Right cardiac atrium (tissue), 5 donors: ENCODE measurements around the gene PASK. TPM values are rescaled to one million over a fixed set of nuclear protein-coding genes. Genes with fewer than 3 reads are reported as not detected.

Experiments used
- ATAC-seq, 2 donors: fragments of 200-7000 bp; cut with Tn5 transposase; one replicate each; pipeline versions ENCODE4 v1.8.0 to v1.9.1; 2020; ENCODE audit warnings: moderate library complexity in 2 of 2, mild to moderate bottlenecking in 1 of 2
- DNase-seq, 3 donors: peaks; one replicate each; pipeline ENCODE4 v3.0.0-alpha.2; 2020
- H3K27ac ChIP-seq: one replicate; pipeline ENCODE4 v1.5.1; 2013; ENCODE audit warnings: mild to moderate bottlenecking, low read length, control low read depth, moderate library complexity
- H3K27me3 ChIP-seq: one replicate; pipeline ENCODE4 v1.6.1; 2013; ENCODE audit not compliant: control insufficient read depth, insufficient read depth
- H3K4me1 ChIP-seq: one replicate; pipeline ENCODE4 v1.6.1; 2013; ENCODE audit warnings: low read length; ENCODE audit not compliant: control insufficient read depth, insufficient read depth
- H3K4me3 ChIP-seq: one replicate; pipeline ENCODE4 v1.5.1; 2013; ENCODE audit warnings: low read length, control low read depth
- H3K9me3 ChIP-seq: one replicate; pipeline ENCODE4 v1.6.1; 2013; ENCODE audit warnings: low read length; ENCODE audit not compliant: control insufficient read depth
- WGBS: extraction: QIAGEN DNeasy Blood & Tissue Kit; methylation state at CpG from one replicate; pipeline ENCODE4 v1.1.7; 2013; 5-methylcytosine and 5-hydroxymethylcytosine counted together
- intact Hi-C, 4 donors: fragments of 100-400 bp; cut with DNase I; formaldehyde crosslinking; loops; one replicate each; pipeline versions ENCODE4 v1.11.0 to v1.14.0; 2022 to 2023
- polyA plus RNA-seq: library from polyadenylated mRNA; stranded (reverse); fragments of 200-250 nt; gene quantifications from one replicate; pipeline ENCODE4 v1.2.3, GENCODE V29; 2013
- total RNA-seq, 4 donors: library from RNA; stranded (reverse); fragmentation: NEBNext Ultra II Directional; extraction: Animal tissue kit (Norgen Biotek cat#: 25700); gene quantifications; one replicate each; pipeline ENCODE4 v1.2.1, GENCODE V29; 2021
- donor health status: healthy with polysubstance abuse.
- donor health status: DM: no; HTN: yes; CAD: no.
- donor health status: DM: no; HTN: no; CAD: no.
- donor health status: DM: no; HTN: yes; CAD: no; lungs with severe emphysema.
- donor health status: DM: yes; HTN: yes; CAD: no.

Gene PASK
- total and polyA plus RNA-seq, 5 donors: 1.1 to 5.3 (median 2.9) TPM

DNA sequence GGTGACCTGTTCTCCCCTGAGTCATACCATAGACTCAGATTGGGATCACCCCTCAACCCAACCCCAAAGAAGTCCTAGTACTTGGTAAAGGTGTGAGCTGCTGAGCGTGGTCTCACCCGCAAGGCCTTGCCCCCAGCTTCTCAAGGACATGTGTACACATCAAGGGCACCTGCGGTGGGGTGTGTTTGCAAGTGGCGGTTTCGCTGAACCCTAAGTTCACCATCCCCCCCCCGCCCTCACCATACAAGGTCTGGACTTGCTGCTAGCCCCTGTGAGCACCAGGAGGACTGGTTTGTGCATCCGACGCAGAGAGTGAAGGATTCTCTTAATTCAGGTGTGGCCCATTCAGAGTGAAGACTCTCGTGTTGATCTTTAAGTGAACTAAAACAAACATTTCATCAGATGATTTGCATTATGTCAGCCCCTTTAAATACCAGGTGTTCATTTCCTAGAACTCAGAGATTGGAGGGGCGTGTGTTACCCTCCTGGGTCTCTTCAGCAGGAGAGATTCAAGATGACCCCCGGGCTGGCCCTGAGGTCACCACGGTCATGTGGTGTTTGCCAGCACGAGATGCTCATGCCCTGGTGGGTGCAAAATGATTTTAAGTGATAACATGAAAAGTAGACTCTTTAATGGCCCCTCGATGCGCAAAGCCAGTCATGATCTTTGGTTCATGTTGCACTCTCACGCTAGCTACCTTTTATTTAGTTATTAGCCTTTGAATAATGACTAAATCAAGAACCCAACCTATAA lies 75.0 kb downstream of the PASK start:
- intact Hi-C loops: no loop called here

DNA sequence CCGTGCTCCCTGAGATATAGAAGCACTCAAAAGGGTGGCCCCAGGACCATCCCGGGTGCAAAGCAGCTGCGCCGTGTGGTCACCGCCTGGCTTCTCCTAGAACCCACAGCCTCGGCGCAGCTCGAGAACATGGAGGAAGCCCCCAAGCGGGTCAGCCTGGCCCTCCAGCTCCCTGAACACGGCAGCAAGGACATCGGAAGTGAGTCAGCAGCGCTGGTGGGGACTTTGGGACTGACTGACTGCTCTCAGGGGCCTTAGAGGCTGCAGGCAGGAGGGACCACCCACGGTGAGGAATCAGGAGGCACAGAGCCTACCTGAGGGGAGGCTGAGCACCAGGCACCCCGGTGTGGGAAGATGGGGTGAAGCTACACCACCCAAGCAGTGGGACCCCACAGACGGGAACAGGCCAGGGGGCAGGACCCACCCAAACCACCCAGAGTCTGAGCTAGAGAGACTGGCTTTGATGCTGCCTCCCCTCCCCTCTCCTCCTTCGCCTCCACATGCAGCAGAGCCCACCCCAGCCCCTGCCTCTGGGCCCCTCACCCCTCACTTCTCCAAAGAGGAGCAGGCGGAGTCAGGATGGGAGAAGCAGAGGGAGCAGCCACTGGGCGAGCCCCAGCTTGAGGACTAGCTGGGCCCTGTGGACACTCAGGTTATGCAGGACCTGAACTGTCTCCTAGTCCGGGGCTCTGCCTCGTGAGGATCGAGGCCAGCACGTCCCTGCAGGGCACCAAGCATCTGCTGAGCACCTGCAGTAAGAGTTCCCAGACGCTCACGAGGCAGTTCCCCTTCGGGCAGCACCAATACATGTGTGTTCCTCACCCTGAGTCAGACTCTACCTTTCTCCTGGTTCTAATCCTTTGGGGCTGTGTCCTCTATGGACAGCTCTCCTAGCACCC lies 75.9 kb downstream of the PASK start:
- no peak for ATAC-seq
- Histone ChIP-seq H3K9me3 (no peaks in the 10 kb centered on the region), H3K4me3 (no peak overlapping the region), H3K4me1 (no peaks in the 10 kb centered on the region), H3K27me3 (no peaks in the 10 kb centered on the region), H3K27ac (no peak overlapping the region)
- no peak for DNase-seq
- 78% methylated on average over 25 of the region's 25 CpGs for WGBS
- intact Hi-C loops: no loop called here

More for the DNA sequence above, 75.0 kb downstream of the PASK start:
- no peaks in the 10 kb centered on the region for H3K9me3 ChIP-seq
- ATAC-seq (no peak), DNase-seq (no peak)
- no peak overlapping the region for H3K4me3 ChIP-seq
- no peaks in the 10 kb centered on the region for H3K27me3 ChIP-seq
- no peak overlapping the region for H3K27ac ChIP-seq
- H3K4me1 ChIP-seq: no peaks in the 10 kb centered on the region
- whole genome bisulfite sequencing: 91% methylated on average over 16 of the region's 16 CpGs

DNA sequence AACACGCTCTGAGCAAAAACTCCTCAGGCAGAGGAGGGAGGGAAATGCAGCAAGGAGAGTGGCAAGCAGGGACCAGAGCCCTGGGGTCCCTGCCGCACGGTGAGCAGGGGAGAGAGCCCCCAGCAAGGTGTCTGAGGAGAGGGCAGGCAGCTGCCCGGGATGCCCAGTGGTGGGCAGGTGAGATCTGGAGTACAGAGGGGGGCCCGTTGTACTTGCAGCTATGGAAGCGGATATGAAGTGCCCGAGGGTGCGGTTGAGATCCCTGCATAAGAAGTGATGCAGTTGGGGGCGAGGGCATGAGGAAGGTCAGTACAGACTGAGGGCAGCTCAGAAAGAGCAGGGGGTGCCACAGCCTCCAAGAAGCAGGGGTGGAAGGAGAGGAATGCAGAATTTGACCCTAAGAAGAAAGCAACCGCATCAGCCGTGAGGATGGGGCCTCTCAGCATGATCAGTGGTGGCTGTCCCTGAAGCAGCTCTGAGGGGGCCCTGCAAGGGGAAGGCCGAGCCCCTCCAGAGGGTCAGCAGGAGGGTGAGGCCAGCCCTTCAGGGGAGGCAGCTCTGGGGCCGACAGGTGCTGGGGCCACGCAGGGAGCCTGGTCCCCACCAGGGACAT lies 76.6 kb downstream of the PASK start:
- 75% methylated on average over 14 of the region's 14 CpGs for WGBS

DNA sequence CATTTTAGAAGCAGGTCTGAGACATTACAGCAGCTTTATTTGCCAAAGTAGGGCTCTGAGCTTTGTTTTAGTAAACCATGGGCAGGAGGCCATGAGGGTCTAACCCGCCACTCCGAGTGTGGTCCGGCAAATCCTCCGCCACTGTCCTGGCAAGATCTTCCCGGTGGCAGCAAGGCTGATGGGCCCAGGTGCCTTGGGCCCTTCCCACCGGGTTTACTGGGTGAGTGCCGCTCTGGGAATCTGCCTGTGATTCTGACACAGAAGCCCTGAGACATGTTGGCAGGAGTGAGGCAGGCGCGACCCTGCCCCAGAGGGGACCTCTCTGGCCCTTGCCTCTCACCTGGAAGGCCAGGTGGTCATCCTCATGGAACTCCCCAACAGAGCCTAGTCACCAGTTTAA lies 77.1 kb downstream of the PASK start:
- ATAC-seq (no peak), DNase-seq (no peak)
- intact Hi-C loops: no loop called here
- Histone ChIP-seq H3K4me1 (no peaks in the 10 kb centered on the region), H3K9me3 (no peaks in the 10 kb centered on the region), H3K4me3 (no peak overlapping the region), H3K27me3 (no peaks in the 10 kb centered on the region), H3K27ac (no peak overlapping the region)
- WGBS: 82% methylated on average over 9 of the region's 9 CpGs

More for the DNA sequence above, 76.6 kb downstream of the PASK start:
- ATAC-seq: no peak
- intact Hi-C loops: no loop called here
- no peak for DNase-seq
- Histone ChIP-seq H3K4me3 (no peak overlapping the region), H3K4me1 (no peaks in the 10 kb centered on the region), H3K9me3 (no peaks in the 10 kb centered on the region), H3K27me3 (no peaks in the 10 kb centered on the region), H3K27ac (no peak overlapping the region)

DNA sequence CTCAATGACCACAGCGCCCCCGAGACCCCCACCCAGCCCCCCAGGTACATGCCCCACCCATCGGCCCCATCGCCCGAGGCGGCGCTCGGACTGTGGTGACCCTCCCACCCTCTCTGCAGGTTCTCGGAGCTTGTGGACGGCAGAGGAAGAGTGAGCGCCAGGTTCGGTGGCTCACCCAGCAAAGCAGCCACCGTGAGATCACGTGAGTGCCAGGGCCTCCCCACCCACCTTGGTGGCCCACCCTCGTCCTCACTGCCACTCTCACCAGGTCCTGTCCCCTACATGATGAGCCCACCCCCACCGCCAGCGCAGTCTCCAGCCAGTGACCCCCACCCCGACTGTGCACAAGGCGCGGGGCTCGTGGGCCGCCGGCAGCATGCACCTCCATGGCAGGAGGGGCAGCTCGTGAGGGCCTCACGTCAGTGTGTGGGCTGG lies 77.6 kb downstream of the PASK start:
- no peak for DNase-seq
- no peak overlapping the region for H3K4me3 ChIP-seq
- intact Hi-C loops: no loop called here
- no peaks in the 10 kb centered on the region for H3K27me3 ChIP-seq
- H3K9me3 ChIP-seq: no peaks in the 10 kb centered on the region
- H3K27ac ChIP-seq: no peak overlapping the region
- no peaks in the 10 kb centered on the region for H3K4me1 ChIP-seq
- ATAC-seq: no peak
- 89% methylated on average over 25 of the region's 25 CpGs for WGBS

DNA sequence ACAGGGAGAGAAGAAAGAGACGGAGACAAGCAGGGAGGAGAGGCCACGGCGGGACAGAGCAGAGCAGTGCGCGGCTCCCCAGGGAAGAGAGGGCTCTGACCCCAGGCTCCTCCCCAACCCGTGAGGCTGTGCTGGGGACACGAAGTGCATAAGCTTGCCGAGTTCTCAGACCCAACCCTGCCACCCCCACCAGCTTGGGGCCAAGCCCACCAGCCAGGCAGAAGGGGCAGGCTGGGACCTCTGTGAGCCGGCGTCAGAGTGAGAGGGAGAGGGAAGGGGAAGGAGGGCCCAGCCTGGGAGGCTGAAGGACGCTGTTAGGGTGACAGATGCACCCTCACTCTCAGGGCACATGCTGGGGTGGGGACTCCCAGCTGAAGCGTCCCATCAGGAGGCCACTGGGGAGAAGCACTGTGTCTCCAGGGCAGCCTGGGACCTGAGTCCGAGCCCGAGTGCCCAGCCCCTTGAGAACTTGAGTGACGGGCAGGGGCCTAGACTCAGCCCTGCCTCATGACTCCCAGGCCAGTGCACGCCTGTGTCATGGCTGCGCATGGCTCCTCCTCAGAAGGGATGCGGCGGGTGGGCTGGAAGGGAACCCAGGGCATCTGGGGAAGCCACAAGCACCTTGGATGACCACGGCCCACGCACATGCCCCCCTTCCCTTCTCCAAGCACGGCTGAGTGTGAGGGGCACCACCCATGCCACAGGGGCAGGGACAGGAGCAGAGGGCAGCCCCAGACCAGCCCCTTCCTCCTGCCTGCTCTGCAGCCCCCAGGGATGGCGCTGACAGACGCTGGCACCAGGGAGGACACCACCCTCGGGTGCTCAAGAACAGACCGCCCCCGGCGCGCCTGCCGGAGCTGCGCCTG lies 78.2 kb downstream of the PASK start:
- intact Hi-C loops: no loop called here
- Histone ChIP-seq H3K4me3 (no peak overlapping the region), H3K9me3 (no peaks in the 10 kb centered on the region), H3K27ac (no peak overlapping the region), H3K27me3 (no peaks in the 10 kb centered on the region), H3K4me1 (no peaks in the 10 kb centered on the region)
- WGBS: 84% methylated on average over 31 of the region's 31 CpGs
- DNase-seq: no peak
- ATAC-seq: no peak

DNA sequence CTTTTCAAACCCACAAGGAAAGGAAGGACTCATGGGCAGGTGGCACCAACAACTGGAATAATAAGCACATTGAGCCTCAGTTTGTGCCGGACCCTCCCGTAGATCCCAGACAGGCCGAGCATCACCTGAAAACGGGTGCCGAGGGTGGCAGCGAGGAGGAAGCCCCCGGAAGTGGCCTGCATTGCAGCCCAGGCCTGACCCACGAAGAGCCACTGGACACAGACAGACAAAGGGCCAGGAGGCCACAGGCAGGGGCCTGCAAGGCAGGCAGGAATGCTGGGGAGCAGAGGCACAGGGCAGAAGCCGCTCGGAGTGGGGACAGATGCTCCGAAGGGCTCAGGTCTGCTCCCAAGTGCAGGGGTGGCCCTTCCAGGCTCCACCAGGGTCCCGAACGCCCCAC lies 78.9 kb downstream of the PASK start:
- intact Hi-C loops: no loop called here
- 94% methylated on average over 13 of the region's 13 CpGs for WGBS
- ATAC-seq: no peak

DNA sequence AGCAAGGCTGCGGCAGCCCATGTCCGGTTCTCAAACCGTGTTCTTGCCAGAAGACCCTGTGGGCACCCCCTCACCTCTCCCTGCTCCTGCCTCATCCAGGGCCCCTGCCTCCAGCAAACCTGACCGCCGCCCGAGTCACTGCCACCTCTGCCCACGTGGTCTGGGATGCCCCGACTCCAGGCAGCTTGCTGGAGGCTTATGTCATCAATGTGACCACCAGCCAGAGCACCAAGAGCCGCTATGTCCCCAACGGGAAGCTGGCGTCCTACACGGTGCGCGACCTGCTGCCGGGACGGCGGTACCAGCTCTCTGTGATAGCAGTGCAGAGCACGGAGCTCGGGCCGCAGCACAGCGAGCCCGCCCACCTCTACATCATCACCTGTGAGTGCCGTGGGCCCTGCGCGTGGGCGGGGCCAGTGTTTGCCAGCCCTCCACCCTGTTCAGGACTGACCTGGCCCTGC lies 79.4 kb downstream of the PASK start:
- no peak overlapping the region for H3K27ac ChIP-seq
- intact Hi-C loops: loop anchor here in 1 of 4 donors (10.0 kb wide), 1 partner anchor 205 kb away; the partner anchor contains the start of gene AGXT
- H3K27me3 ChIP-seq: no peaks in the 10 kb centered on the region
- ATAC-seq (peak in 1 of 2 donors; percentile 8), DNase-seq (peak in 1 of 3 donors; percentile 50)
- 66% methylated on average over 26 of the region's 26 CpGs for WGBS
- no peaks in the 10 kb centered on the region for H3K4me1 ChIP-seq
- no peaks in the 10 kb centered on the region for H3K9me3 ChIP-seq
- no peak overlapping the region for H3K4me3 ChIP-seq

More for the DNA sequence above, 78.9 kb downstream of the PASK start:
- H3K4me1 ChIP-seq: no peaks in the 10 kb centered on the region
- no peaks in the 10 kb centered on the region for H3K27me3 ChIP-seq
- H3K27ac ChIP-seq: no peak overlapping the region
- H3K4me3 ChIP-seq: no peak overlapping the region
- H3K9me3 ChIP-seq: no peaks in the 10 kb centered on the region
- no peak for DNase-seq

DNA sequence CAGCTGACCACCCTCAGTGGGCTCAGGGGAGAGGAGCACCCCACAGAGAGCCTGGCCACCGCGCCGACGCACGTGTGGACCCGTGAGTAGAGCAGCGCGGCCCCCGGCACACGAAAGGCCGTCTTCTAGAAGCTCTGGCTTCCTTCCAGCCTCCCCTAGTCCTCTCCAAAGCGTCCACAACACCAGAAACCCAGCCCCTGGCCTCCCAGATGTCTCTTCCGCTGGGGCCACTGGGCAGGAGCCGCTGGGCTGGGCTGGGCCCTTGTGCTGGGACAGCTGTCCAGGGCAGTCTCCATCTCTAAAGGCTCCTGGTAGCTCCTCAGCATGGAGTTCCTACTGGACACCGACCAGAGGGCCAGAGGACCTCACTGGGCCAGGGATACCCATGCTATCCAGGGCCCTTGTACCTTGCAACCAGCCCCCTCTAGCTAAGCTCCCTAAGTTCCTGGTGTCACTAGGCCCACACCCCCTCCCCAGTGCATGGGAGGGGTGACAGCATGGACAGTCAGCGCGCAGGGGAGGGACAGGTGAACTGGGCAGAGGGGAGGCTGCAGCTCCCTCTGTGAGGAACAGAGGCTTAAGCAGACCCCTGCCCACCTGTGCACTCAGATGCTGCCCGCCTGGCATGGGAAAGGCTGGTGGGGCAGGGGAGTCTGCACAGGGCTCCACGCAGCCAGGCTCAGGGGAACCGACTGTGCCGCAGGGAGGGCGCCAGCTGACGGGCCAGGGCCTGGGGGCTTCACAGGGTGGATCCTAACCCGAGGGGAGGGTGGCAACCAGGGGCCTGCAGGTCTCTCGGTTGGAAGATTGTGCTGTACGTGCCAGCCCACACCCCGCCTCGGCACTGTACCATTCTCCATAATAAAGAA lies 80.1 kb downstream of the PASK start:
- Histone ChIP-seq H3K4me3 (no peak overlapping the region), H3K27ac (no peak overlapping the region), H3K9me3 (no peaks in the 10 kb centered on the region), H3K4me1 (no peaks in the 10 kb centered on the region), H3K27me3 (no peaks in the 10 kb centered on the region)
- DNase-seq: no peak
- 88% methylated on average over 28 of the region's 28 CpGs for WGBS
- no peak for ATAC-seq
- intact Hi-C loops: loop anchor here in 1 of 4 donors (10.0 kb wide), 1 partner anchor 204 kb away; the partner anchor contains the start of gene AGXT
